Mesodermal cell (in vitro differentiated cells): Measurements from ENCODE around the gene BBS9.
"Not testable (repeated sequence)": the region's sequence is repeated elsewhere in the genome, so short reads cannot be mapped to it uniquely, and the experiment has no call there.

ENCODE experiments used
- H3K27ac ChIP-seq: 2 replicates; pipeline ENCODE4 v1.7.0; 2013; ENCODE audit warnings: mild to moderate bottlenecking, low read depth, low read length, moderate library complexity; ENCODE audit not compliant: severe bottlenecking
- H3K36me3 ChIP-seq: 2 replicates; pipeline ENCODE4 v1.7.1; 2013; ENCODE audit warnings: mild to moderate bottlenecking, low read length, moderate library complexity; ENCODE audit not compliant: control insufficient read depth, insufficient read depth
- H3K4me1 ChIP-seq: one replicate; pipeline ENCODE4 v1.7.1; 2013; ENCODE audit warnings: mild to moderate bottlenecking, low read length; ENCODE audit not compliant: insufficient read depth, control insufficient read depth, poor library complexity, severe bottlenecking
- H3K4me3 ChIP-seq: 2 replicates; pipeline ENCODE4 v1.7.0; 2013; ENCODE audit warnings: low read length, control low read depth, mild to moderate bottlenecking; ENCODE audit not compliant: insufficient read depth, poor library complexity, severe bottlenecking; ENCODE audit errors: extremely low read depth
- H3K9me3 ChIP-seq: 2 replicates; pipeline ENCODE4 v1.7.1; 2013; ENCODE audit warnings: mild to moderate bottlenecking, low read length, moderate library complexity; ENCODE audit not compliant: control insufficient read depth
- WGBS, 2 experiments: methylation state at CpG; one replicate each; pipeline ENCODE4 v1.1.5; 2013; ENCODE audit warnings: missing lambda C conversion rate in 2 of 2; ENCODE audit not compliant: insufficient coverage in 2 of 2; 5-methylcytosine and 5-hydroxymethylcytosine counted together

BBS9 gene

GRCh38 chr7:33516568-33516967 is 387.2 kb downstream of the BBS9 start:
- no CpG with 5 or more reads among the region's 1 CpG for WGBS, 2 experiments
- no peak overlapping the region for H3K27ac ChIP-seq

GRCh38 chr7:33517191-33517590 is 387.8 kb downstream of the BBS9 start:
- Histone ChIP-seq H3K4me1 (no peaks in the 10 kb centered on the region), H3K36me3 (no peaks in the 10 kb centered on the region), H3K9me3 (no peaks in the 10 kb centered on the region), H3K27ac (no peak overlapping the region), H3K4me3 (no peak overlapping the region)
- no CpG with 5 or more reads among the region's 2 CpGs for WGBS, 2 experiments

More at GRCh38 chr7:33516568-33516967, 387.2 kb downstream of the BBS9 start:
- Histone ChIP-seq H3K4me1 (peaks cover 5% of the 10 kb centered on the region), H3K9me3 (no peaks in the 10 kb centered on the region), H3K36me3 (no peaks in the 10 kb centered on the region), H3K4me3 (no peak overlapping the region)

- H3K27ac ChIP-seq, H3K36me3 ChIP-seq, H3K9me3 ChIP-seq, H3K4me1 ChIP-seq, H3K4me3 ChIP-seq: not testable (repeated sequence)
- no CpG with 5 or more reads among the region's 9 CpGs for WGBS, 2 experiments
Measured at GRCh38 chr7:33527008-33527407, 397.6 kb downstream of the BBS9 start.

GRCh38 chr7:33527613-33528012 is 398.2 kb downstream of the BBS9 start:
- not testable (repeated sequence) for H3K9me3 ChIP-seq, H3K4me3 ChIP-seq, H3K27ac ChIP-seq, H3K4me1 ChIP-seq, H3K36me3 ChIP-seq
- 49 to 85% methylated on average over 4 to 8 of the region's 10 CpGs for WGBS, 2 experiments

GRCh38 chr7:33529070-33529469 is 399.7 kb downstream of the BBS9 start:
- Histone ChIP-seq H3K4me1 (peaks cover under 1% of the 10 kb centered on the region), H3K27ac (no peak overlapping the region), H3K36me3 (no peaks in the 10 kb centered on the region), H3K4me3 (no peak overlapping the region), H3K9me3 (no peaks in the 10 kb centered on the region)
- 94 to 100% methylated on average over 1 to 2 of the region's 2 CpGs for WGBS, 2 experiments

- WGBS, 2 experiments: 80 to 100% methylated on average over 1 of the region's 1 CpG
- H3K4me1 ChIP-seq: peaks cover 17% of the 10 kb centered on the region
- no peaks in the 10 kb centered on the region for H3K9me3 ChIP-seq
- H3K36me3 ChIP-seq: no peaks in the 10 kb centered on the region
- H3K4me3 ChIP-seq: no peak overlapping the region
- H3K27ac ChIP-seq: no peak overlapping the region
Measured at GRCh38 chr7:33530664-33531063, 401.3 kb downstream of the BBS9 start.

GRCh38 chr7:33531888-33532287 is 402.5 kb downstream of the BBS9 start:
- no peak overlapping the region for H3K27ac ChIP-seq
- 96 to 100% methylated on average over 4 of the region's 4 CpGs for WGBS, 2 experiments

GRCh38 chr7:33534833-33535232 is 405.5 kb downstream of the BBS9 start:
- Histone ChIP-seq H3K36me3 (no peaks in the 10 kb centered on the region), H3K9me3 (peaks cover 11% of the 10 kb centered on the region), H3K4me1 (peaks cover 24% of the 10 kb centered on the region), H3K4me3 (no peak overlapping the region), H3K27ac (peak overlapping the region; percentile 82)
- no CpG with 5 or more reads among the region's 1 CpG for WGBS, 2 experiments

More at GRCh38 chr7:33531888-33532287, 402.5 kb downstream of the BBS9 start:
- H3K4me1 ChIP-seq: peaks cover 24% of the 10 kb centered on the region
- no peaks in the 10 kb centered on the region for H3K36me3 ChIP-seq
- H3K9me3 ChIP-seq: no peaks in the 10 kb centered on the region
- H3K4me3 ChIP-seq: no peak overlapping the region

- H3K4me1 ChIP-seq: peaks cover 24% of the 10 kb centered on the region
- no peak overlapping the region for H3K4me3 ChIP-seq
- 83 to 94% methylated on average over 4 to 7 of the region's 7 CpGs for WGBS, 2 experiments
- no peaks in the 10 kb centered on the region for H3K36me3 ChIP-seq
- H3K9me3 ChIP-seq: peaks cover 11% of the 10 kb centered on the region
- no peak overlapping the region for H3K27ac ChIP-seq
Measured at GRCh38 chr7:33535989-33536388, 406.6 kb downstream of the BBS9 start.

GRCh38 chr7:33536398-33537103 is 407.2 kb downstream of the BBS9 start:
- no CpG with 5 or more reads among the region's 4 CpGs for WGBS, 2 experiments
- Histone ChIP-seq H3K36me3 (no peaks in the 10 kb centered on the region), H3K9me3 (peaks cover 11% of the 10 kb centered on the region), H3K4me1 (peaks cover 24% of the 10 kb centered on the region), H3K27ac (no peak overlapping the region), H3K4me3 (no peak overlapping the region)

- Histone ChIP-seq H3K4me3 (no peak overlapping the region), H3K36me3 (no peaks in the 10 kb centered on the region), H3K27ac (no peak overlapping the region), H3K4me1 (peaks cover 24% of the 10 kb centered on the region), H3K9me3 (peaks cover 11% of the 10 kb centered on the region)
- WGBS, 2 experiments: 85 to 100% methylated on average over 2 of the region's 3 CpGs
Measured at GRCh38 chr7:33537104-33537477, 407.7 kb downstream of the BBS9 start.
